Liver (tissue), 9 donors: Measurements from ENCODE around the gene CARD14. TPM values are rescaled to one million over a fixed set of nuclear protein-coding genes. Genes with fewer than 3 reads are reported as not detected.

ENCODE experiments used
- DNase-seq: peaks from one replicate; pipeline ENCODE4 v3.0.0-alpha.2; 2017; ENCODE audit warnings: low spot score
- H3K27ac ChIP-seq, 2 donors: one replicate each; pipeline ENCODE4 v1.7.0; 2013; ENCODE audit warnings: inconsistent platforms in 2 of 2, low read length in 2 of 2, control low read depth in 1 of 2, low read depth in 1 of 2, mild to moderate bottlenecking in 1 of 2
- H3K27me3 ChIP-seq, 4 donors: one replicate each; pipeline versions ENCODE4 v1.6.1 to v1.7.0; 2013; ENCODE audit warnings: low read length in 3 of 4, inconsistent platforms in 1 of 4, mild to moderate bottlenecking in 1 of 4, moderate library complexity in 1 of 4; ENCODE audit not compliant: control insufficient read depth in 4 of 4, insufficient read depth in 4 of 4
- H3K36me3 ChIP-seq, 4 donors: one replicate each; pipeline versions ENCODE4 v1.6.1 to v1.7.0; 2013; ENCODE audit warnings: low read length in 3 of 4, mild to moderate bottlenecking in 3 of 4, low read depth in 1 of 4, moderate library complexity in 1 of 4; ENCODE audit not compliant: control insufficient read depth in 4 of 4, insufficient read depth in 3 of 4
- H3K4me1 ChIP-seq, 4 donors: one replicate each; pipeline versions ENCODE4 v1.6.1 to v1.7.0; 2013; ENCODE audit warnings: low read length in 3 of 4, mild to moderate bottlenecking in 3 of 4, moderate library complexity in 1 of 4; ENCODE audit not compliant: control insufficient read depth in 4 of 4, insufficient read depth in 4 of 4
- H3K4me3 ChIP-seq, 3 donors: one replicate each; pipeline versions ENCODE4 v1.6.1 to v1.7.0; 2013; ENCODE audit warnings: low read length in 3 of 3, control low read depth in 1 of 3, low read depth in 1 of 3, mild to moderate bottlenecking in 1 of 3
- H3K9ac ChIP-seq, 2 donors: one replicate each; pipeline ENCODE4 v1.7.0; 2013; ENCODE audit warnings: low read length in 2 of 2, mild to moderate bottlenecking in 2 of 2, moderate library complexity in 2 of 2, control low read depth in 1 of 2, low read depth in 1 of 2
- H3K9me3 ChIP-seq, 4 donors: one replicate each; pipeline versions ENCODE4 v1.6.1 to v1.7.0; 2013; ENCODE audit warnings: low read length in 3 of 4; ENCODE audit not compliant: control insufficient read depth in 4 of 4
- EGR1 ChIP-seq, 2 donors: IDR thresholded peaks; 2 replicates each; pipeline ENCODE4 v1.6.1; 2016 to 2018; ENCODE audit warnings: antibody characterized with exemption in 2 of 2, low read depth in 2 of 2
- FOXA1 ChIP-seq: IDR thresholded peaks from 2 replicates; pipeline ENCODE4 v1.6.1; 2016; ENCODE audit warnings: antibody characterized with exemption
- FOXA2 ChIP-seq: IDR thresholded peaks from 2 replicates; pipeline ENCODE4 v1.6.1; 2016; ENCODE audit warnings: antibody characterized with exemption
- GABPA ChIP-seq, 2 donors: IDR thresholded peaks in 1 of 2; conservative IDR thresholded peaks in 1 of 2; 2 replicates each; pipeline ENCODE4 v1.6.1; 2016; ENCODE audit warnings: antibody characterized with exemption in 2 of 2, mild to moderate bottlenecking in 1 of 2, moderate library complexity in 1 of 2
- HNF4A ChIP-seq, 2 donors: conservative IDR thresholded peaks; 2 replicates each; pipeline ENCODE4 v1.6.1; 2016; ENCODE audit warnings: antibody characterized with exemption in 2 of 2, mild to moderate bottlenecking in 2 of 2
- HNF4G ChIP-seq: IDR thresholded peaks from 2 replicates; pipeline ENCODE4 v1.6.1; 2016; ENCODE audit warnings: antibody characterized with exemption
- JUND ChIP-seq, 2 donors: IDR thresholded peaks; 2 replicates each; pipeline ENCODE4 v1.6.1; 2016; ENCODE audit warnings: antibody characterized with exemption in 2 of 2
- NR2F2 ChIP-seq: IDR thresholded peaks from 2 replicates; pipeline ENCODE4 v1.6.1; 2016; ENCODE audit warnings: antibody characterized with exemption
- RAD21 ChIP-seq, 2 donors: IDR thresholded peaks; 2 replicates each; pipeline ENCODE4 v1.6.1; 2016; ENCODE audit warnings: antibody characterized with exemption in 2 of 2, mild to moderate bottlenecking in 2 of 2
- RXRA ChIP-seq, 2 donors: IDR thresholded peaks; 2 replicates each; pipeline ENCODE4 v1.6.1; 2017 to 2018; ENCODE audit warnings: antibody characterized with exemption in 2 of 2, mild to moderate bottlenecking in 1 of 2
- SP1 ChIP-seq: IDR thresholded peaks from 2 replicates; pipeline ENCODE4 v1.6.1; 2018; ENCODE audit warnings: antibody characterized with exemption, mild to moderate bottlenecking
- TAF1 ChIP-seq: conservative IDR thresholded peaks from 2 replicates; pipeline ENCODE4 v1.6.1; 2016; ENCODE audit warnings: antibody characterized with exemption, mild to moderate bottlenecking
- YY1 ChIP-seq: IDR thresholded peaks from 2 replicates; pipeline ENCODE4 v1.6.1; 2016; ENCODE audit warnings: antibody characterized with exemption, mild to moderate bottlenecking
- WGBS: extraction: QIAGEN DNeasy Blood & Tissue Kit; methylation state at CpG from one replicate; pipeline ENCODE4 v1.1.7; 2013; 5-methylcytosine and 5-hydroxymethylcytosine counted together
- polyA plus RNA-seq, 2 donors: library from polyadenylated mRNA; stranded (reverse) in 1 of 2; unstranded in 1 of 2; fragments of 200-250 nt in 1 of 2; fragments of >200 nt in 1 of 2; fragmentation: Nextera tagmentation in 1 of 2; extraction: Ambion mirVana in 1 of 2; gene quantifications; one replicate each; pipeline versions ENCODE4 v1.2.1 to v1.2.3, GENCODE V29; 2013 to 2015
- total RNA-seq, 2 donors: library from RNA; depleted of rRNA; stranded (reverse); fragments of >200 nt; gene quantifications; one replicate each; pipeline ENCODE4 v1.2.3, GENCODE V29; 2014
- TF ChIP-seq, protein P1 (sequence below): IDR thresholded peaks from 2 replicates; pipeline ENCODE4 v1.6.1; 2016; ENCODE audit warnings: antibody characterized with exemption
- TF ChIP-seq, protein P2 (sequence below): IDR thresholded peaks from 2 replicates; pipeline ENCODE4 v1.6.1; 2016; ENCODE audit warnings: antibody characterized with exemption
- TF ChIP-seq, protein P3 (sequence below): IDR thresholded peaks from 2 replicates; pipeline ENCODE4 v1.6.1; 2016; ENCODE audit warnings: antibody characterized with exemption, mild to moderate bottlenecking
- TF ChIP-seq, protein P4 (sequence below): IDR thresholded peaks from 2 replicates; pipeline ENCODE4 v1.6.1; 2016; ENCODE audit warnings: antibody characterized with exemption
- TF ChIP-seq, protein P5 (sequence below): fragments of 150-350 bp; IDR thresholded peaks from 2 replicates; pipeline ENCODE4 v1.5.1; 2017; ENCODE audit warnings: improper control_type of control experiment, low read depth, low read length; ENCODE audit not compliant: missing input control
- donor health status: healthy.
- donor health status: healthy.
- donor health status: healthy.
- donor health status: healthy.
- donor health status: healthy.

Gene CARD14
- total and polyA plus RNA-seq, 4 donors, result 0.07 to 0.70 (median 0.29) TPM

DNA sequence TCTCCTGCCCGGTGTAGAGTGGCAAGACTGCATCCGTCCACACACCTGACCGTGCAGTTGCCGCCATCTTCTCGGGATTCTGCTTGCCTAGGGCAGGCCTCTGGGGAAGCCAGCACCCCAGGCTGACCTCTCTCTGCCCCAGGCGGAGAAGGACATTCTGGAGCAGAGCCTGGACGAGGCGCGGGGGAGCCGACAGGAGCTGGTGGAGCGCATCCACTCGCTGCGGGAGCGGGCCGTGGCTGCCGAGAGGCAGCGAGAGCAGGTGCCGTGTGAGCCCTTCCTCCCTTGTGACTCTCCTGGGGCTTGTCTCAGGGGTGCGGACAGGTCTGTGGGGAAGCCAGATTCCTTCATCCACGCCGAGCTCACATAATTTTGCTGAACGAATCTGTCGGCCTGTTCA lies 19.8 kb downstream of the CARD14 start:
- Histone ChIP-seq H3K36me3 (no peaks in the 10 kb centered on the region), H3K4me1 (no peaks in the 10 kb centered on the region), H3K9ac (no peak overlapping the region), H3K4me3 (no peak overlapping the region), H3K27me3 (no peaks in the 10 kb centered on the region), H3K9me3 (no peaks in the 10 kb centered on the region), H3K27ac (no peak overlapping the region)
- WGBS, result 95% methylated on average over 23 of the region's 23 CpGs
- TF ChIP-seq, protein P1, sequence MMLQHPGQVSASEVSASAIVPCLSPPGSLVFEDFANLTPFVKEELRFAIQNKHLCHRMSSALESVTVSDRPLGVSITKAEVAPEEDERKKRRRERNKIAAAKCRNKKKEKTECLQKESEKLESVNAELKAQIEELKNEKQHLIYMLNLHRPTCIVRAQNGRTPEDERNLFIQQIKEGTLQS, result no peak
- TF ChIP-seq, protein P2, sequence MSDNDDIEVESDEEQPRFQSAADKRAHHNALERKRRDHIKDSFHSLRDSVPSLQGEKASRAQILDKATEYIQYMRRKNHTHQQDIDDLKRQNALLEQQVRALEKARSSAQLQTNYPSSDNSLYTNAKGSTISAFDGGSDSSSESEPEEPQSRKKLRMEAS, result no peak
- no peak for TF ChIP-seq NR2F2
- TF ChIP-seq FOXA1, result no peak
- no peak for TF ChIP-seq FOXA2
- no peak for TF ChIP-seq RAD21 (IDR thresholded peaks at IDR 0.05)
- TF ChIP-seq JUND (IDR thresholded peaks at IDR 0.05), result no peak
- TF ChIP-seq, protein P3, sequence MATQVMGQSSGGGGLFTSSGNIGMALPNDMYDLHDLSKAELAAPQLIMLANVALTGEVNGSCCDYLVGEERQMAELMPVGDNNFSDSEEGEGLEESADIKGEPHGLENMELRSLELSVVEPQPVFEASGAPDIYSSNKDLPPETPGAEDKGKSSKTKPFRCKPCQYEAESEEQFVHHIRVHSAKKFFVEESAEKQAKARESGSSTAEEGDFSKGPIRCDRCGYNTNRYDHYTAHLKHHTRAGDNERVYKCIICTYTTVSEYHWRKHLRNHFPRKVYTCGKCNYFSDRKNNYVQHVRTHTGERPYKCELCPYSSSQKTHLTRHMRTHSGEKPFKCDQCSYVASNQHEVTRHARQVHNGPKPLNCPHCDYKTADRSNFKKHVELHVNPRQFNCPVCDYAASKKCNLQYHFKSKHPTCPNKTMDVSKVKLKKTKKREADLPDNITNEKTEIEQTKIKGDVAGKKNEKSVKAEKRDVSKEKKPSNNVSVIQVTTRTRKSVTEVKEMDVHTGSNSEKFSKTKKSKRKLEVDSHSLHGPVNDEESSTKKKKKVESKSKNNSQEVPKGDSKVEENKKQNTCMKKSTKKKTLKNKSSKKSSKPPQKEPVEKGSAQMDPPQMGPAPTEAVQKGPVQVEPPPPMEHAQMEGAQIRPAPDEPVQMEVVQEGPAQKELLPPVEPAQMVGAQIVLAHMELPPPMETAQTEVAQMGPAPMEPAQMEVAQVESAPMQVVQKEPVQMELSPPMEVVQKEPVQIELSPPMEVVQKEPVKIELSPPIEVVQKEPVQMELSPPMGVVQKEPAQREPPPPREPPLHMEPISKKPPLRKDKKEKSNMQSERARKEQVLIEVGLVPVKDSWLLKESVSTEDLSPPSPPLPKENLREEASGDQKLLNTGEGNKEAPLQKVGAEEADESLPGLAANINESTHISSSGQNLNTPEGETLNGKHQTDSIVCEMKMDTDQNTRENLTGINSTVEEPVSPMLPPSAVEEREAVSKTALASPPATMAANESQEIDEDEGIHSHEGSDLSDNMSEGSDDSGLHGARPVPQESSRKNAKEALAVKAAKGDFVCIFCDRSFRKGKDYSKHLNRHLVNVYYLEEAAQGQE, result no peak
- TF ChIP-seq HNF4G, result no peak
- no peak for TF ChIP-seq HNF4A (conservative IDR thresholded peaks at IDR 0.05)
- TF ChIP-seq EGR1 (IDR thresholded peaks at IDR 0.05; ENCODE audit: low read depth in 2 of 2), result no peak
- TF ChIP-seq SP1, result no peak
- no peak for TF ChIP-seq YY1
- TF ChIP-seq, protein P4, sequence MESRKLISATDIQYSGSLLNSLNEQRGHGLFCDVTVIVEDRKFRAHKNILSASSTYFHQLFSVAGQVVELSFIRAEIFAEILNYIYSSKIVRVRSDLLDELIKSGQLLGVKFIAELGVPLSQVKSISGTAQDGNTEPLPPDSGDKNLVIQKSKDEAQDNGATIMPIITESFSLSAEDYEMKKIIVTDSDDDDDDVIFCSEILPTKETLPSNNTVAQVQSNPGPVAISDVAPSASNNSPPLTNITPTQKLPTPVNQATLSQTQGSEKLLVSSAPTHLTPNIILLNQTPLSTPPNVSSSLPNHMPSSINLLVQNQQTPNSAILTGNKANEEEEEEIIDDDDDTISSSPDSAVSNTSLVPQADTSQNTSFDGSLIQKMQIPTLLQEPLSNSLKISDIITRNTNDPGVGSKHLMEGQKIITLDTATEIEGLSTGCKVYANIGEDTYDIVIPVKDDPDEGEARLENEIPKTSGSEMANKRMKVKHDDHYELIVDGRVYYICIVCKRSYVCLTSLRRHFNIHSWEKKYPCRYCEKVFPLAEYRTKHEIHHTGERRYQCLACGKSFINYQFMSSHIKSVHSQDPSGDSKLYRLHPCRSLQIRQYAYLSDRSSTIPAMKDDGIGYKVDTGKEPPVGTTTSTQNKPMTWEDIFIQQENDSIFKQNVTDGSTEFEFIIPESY, result no peak
- TF ChIP-seq TAF1, result no peak
- TF ChIP-seq RXRA (IDR thresholded peaks at IDR 0.05), result no peak
- TF ChIP-seq, protein P5, sequence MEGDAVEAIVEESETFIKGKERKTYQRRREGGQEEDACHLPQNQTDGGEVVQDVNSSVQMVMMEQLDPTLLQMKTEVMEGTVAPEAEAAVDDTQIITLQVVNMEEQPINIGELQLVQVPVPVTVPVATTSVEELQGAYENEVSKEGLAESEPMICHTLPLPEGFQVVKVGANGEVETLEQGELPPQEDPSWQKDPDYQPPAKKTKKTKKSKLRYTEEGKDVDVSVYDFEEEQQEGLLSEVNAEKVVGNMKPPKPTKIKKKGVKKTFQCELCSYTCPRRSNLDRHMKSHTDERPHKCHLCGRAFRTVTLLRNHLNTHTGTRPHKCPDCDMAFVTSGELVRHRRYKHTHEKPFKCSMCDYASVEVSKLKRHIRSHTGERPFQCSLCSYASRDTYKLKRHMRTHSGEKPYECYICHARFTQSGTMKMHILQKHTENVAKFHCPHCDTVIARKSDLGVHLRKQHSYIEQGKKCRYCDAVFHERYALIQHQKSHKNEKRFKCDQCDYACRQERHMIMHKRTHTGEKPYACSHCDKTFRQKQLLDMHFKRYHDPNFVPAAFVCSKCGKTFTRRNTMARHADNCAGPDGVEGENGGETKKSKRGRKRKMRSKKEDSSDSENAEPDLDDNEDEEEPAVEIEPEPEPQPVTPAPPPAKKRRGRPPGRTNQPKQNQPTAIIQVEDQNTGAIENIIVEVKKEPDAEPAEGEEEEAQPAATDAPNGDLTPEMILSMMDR, result no peak
- no peak for TF ChIP-seq GABPA (IDR thresholded peaks at IDR 0.05 in 1 of 2, conservative IDR thresholded peaks at IDR 0.05 in 1 of 2)
- DNase-seq, result no peak
